NOMO-1 (cell line): ENCODE measurements around the gene ODAPH.
A peak's percentile ranks its signal among the peaks of the same experiment; 100 is the strongest.
"Not testable (repeated sequence)": the region's sequence is repeated elsewhere in the genome, so short reads cannot be mapped to it uniquely, and the experiment has no call there.

ENCODE experiments used
- DNase-seq, 2 experiments: peaks; one replicate each; lab custom pipeline; 2025; ENCODE audit not compliant: unreplicated experiment in 2 of 2; lab: John Stamatoyannopoulos, UW

The ODAPH gene

DNA sequence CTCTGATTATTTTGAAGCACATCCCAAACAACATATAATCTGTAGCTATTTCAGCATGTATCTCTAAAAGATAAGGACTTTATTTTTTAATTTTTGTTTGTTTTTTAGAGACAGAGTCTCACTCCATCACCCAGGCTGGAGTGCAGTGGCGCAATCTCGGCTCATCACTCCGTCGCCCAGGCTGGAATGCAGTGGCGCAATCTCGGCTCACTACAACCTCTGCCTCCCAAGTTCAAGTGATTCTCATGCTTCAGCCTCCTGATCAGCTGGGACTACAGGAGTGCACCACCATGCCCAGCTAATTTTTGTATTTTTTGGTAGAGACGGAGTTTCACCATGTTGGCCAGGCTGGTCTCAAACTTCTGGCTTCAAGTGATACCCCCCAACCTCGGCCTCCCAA lies 11.6 kb upstream of the ODAPH start:
- DNase-seq: not testable (repeated sequence)

DNA sequence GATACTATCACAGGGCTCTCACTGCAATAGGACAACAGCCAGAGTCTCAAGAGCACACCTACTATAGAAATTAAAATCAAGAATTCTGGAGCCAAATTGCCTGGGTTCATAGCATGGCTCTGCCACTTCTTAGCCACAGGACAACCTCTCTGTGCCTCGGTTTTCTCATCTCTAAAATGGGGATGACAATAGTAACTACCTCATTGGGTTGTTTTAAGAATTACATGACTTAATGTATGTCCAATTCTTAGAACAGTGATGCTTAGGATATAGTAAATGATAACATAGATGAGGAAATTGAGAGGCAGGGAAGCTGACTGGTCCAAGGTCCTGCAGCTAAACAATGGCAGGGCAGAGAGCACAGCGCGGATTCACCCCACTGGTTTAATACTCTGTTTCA lies 11.0 kb upstream of the ODAPH start:
- DNase-seq: no peak

DNA sequence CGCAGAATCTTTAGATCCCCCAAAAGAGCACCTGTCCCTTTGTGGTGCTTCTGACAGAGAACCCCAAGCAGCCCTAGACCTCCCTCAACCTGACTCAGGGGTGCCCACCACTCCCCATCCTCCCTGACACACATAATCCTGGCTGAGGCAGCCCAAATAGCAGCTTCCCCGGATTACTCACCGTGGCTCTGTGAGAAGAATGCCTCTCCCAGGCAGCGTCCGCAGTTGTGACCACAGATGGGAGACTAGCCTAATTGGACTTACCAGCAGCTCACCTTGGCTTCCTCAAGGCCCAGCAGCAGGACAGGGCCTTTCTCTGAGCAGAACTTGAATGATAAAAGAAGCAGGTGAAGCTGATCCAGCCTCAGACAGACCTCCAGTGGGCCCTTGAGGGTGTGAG lies 10.3 kb upstream of the ODAPH start:
- no peak for DNase-seq

DNA sequence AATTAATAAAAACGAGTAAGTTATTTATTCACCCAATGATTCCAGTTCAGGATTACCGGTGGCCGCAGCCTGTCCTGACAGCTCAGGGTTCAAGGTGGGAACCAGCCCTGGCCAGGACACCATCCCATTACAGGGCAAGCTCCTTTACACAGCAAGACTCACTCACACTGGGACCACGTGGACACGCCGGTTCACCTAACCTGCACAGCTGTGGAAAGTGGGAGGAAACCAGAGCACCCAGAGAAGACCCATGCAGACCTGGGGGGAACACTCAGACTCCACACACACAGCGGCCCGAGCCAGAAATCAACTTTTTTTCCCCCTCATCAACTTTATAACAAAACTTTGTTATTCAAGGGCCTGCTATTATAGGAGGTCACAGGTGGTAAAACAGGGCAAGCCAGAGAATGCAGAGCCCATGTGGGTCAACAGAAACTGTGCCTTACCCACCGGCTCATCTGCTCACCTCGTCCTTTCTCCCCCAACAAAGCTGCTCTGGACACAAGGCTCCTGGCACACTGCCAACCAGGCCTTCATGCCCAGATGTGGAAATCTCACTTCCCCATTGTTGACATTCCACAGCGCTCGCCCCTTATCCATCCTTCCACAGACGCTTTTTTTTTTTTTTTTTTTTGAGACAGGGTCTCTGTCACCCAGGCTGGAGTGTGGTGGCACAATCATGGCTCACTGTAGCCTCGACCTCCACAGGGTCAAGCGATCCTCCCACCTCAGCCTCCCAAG lies 8.0 kb upstream of the ODAPH start:
- DNase-seq: peak in 1 of 2 experiments; percentile 13

DNA sequence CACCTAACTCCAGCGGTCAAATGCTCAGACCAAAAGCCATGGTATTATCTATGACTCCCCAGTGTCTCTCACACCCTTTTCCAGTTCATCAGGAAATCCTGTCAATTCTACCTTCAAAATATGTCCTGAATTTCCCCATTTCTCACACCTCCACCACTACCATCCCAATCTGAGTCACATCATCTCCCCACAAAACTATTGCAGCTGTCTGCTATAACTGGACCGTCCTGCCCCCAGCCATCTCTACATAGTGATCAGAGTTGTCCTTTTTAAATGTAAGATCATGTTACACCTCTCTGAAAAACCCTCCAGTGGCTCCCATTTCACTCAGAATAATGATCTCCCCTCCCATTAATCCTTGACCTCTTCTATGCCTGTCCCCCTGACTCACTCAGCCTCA lies 6.8 kb upstream of the ODAPH start:
- DNase-seq: no peak

DNA sequence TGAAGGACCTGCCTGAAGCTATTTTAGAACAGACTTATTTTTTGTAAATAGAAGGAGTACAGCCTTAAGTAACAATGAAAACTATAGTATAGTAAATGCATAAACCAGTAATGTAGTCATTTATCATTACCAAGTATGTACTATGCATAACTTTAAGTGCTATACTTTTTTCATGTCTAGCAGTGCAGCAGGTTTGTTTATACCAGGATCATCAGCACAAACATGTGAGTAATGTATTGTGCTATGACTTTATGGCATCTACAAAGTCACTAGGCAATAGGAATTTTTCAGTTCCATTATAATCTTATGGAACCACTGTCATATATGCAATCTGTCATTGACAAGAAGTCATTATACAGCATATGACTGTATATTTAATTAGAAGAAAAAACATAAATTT lies 3.4 kb upstream of the ODAPH start:
- no peak for DNase-seq

DNA sequence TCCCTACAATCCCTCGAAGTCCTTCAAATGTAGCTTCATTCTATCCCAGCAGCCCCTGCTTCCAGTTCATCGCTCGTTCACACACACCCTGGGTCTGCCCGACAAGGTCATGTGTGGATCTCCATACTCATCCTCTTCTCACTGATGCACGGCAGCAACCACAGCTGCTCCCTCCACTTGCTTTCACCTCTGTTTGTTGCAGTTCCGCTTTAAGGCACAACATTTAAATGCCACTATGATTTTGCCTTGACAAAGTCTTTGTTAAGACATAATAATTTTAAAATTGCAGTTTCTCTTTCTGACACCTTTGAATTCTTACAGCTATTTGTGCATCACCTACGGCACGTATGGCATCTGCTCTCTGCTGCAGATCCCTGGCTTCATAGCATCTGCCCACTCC lies 1.8 kb downstream of the ODAPH start:
- no peak for DNase-seq

DNA sequence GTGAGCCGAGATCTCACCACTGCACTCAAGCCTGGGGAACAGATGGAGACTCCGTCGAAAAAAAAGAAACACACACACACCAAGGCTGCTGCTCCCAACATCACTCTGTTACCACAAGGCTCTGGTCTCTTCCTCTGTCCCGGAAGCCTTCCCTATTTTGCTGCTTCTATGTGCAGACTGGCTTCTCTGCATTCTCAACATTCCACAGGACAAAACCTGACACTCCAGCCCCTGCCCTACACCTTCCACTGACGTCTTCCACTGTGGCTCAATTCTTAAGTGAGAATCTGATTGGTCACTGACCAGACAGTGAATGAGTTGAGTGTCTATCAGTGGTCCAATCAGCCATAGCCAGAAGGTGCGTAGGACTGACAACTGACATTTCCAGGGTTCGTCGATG lies 5.9 kb downstream of the ODAPH start:
- no peak for DNase-seq

DNA sequence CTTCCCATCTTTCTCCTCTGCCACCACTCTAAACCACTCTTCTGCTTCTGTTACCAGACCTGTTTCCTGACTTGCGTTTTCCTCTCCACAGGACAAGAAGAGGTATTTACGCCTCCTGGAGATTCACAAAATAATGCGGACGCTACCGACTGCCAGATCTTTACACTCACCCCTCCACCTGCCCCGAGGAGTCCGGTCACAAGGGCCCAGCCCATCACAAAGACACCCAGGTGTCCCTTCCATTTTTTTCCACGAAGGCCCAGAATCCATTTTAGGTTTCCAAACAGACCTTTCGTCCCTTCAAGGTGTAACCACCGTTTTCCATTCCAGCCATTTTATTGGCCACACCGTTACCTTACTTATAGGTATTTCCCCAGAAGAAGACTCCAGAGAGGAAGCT lies 8.2 kb downstream of the ODAPH start:
- no peak for DNase-seq

DNA sequence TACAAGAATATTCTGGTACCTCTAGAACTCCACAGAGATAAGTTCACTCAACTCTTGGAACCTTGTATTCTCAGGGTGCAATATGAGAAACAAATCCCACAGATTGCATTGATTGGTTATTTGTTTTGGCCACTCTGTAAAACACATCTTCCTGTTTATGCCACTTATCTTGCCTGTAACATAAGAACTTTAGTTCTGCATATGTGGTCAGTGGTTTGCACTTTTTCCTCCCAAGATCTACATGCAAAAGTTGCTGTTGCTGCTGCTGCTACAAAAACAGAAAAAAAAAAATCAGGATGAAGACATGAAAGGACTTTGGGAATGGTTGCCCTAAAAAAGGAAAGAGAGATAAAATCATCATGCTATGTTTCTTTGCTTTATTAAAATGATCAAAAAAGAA lies 9.6 kb downstream of the ODAPH start:
- DNase-seq: peak in 1 of 2 experiments; percentile 44

DNA sequence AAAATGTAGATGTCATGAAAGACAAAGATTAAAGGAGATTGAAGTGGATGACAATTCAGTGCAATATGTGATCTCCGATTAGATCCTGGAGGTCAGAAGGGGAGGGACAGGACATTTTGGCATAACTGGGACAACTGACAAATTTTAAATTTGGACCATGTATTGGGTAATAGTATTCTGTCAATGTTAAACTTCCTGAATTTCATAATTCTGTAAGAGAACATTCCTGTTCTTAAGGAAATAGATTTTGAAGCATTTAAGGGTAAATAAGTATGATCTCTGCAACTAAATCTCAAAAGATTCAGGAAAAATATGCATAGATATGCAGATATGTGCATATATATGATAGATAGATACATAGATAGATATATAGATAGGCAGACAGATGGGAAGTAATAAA lies 11.0 kb downstream of the ODAPH start:
- no peak for DNase-seq

DNA sequence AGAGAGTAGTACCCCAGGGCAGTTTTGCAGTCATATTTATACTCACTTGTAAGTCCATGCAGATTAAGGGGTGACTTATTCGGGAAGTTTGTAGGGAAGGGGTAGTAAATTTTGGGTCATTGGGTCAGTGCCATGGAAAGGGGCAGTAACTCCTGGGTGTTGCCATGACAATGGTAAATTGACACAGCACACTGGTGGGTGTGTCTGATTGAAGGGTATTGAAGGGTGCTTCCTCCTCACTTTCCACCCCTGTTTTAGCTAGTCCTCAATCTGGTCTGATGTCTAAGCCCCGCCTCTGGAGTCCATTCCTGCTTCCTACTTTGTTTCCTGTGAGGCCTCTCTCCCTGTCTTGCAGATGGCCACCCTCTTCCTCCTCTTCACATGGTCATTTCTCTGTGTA lies 11.9 kb downstream of the ODAPH start:
- no peak for DNase-seq

DNA sequence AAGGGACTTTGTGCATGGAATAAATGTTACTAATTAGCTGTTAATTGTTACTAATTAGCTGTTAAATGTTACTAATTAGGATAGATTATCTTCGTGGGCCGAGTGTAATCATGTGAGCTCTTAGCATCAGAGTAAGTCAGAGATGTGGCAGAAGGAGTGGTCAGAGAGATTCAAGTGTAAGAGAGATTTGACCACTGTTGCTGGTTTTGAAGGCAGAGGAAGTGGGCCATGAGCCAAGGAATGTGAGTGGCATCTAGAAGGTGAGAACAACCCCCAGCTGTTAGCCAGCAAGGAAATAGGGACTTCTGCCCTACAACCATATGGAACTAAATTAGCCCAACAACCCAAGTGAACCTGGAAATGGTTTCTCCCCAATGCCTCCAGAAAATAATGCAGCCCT lies 28.2 kb downstream of the ODAPH start:
- no peak for DNase-seq

DNA sequence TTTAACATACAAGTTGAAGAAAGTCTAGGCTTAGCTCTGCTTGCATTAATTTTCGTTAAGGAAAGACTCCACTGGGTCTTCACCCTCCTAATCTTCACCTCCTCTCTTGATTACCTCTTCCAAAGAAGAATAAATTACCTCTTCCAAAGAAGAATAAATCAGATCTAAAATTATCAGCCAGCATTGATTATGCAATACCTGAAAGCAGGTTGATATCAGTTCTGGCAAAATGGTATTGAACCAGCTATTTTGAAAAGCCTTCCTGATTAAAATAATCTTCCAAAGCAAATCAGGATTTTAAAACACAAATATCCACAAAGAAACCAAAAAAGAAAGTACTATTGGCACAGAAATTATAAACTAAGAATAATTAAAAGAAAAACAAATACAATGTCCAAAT lies 37.5 kb downstream of the ODAPH start:
- no peak for DNase-seq

DNA sequence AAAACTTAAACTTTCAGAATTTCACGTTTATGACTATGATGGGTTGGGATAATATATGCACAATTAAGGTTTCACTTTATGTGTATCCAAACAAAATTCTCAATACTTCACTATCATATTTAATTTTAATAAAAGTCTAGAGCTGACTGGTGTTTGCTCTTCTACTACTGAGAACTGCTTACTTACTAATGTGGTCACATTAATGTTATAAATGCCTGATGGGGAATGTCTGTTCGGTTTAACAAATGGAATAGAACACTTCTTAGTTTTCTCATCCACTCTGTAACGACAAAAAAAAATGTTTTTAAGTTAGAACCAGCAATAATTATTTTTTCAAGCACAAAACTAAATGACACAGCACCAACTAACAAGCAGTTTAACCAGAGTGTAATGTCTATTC lies 40.2 kb downstream of the ODAPH start:
- no peak for DNase-seq

DNA sequence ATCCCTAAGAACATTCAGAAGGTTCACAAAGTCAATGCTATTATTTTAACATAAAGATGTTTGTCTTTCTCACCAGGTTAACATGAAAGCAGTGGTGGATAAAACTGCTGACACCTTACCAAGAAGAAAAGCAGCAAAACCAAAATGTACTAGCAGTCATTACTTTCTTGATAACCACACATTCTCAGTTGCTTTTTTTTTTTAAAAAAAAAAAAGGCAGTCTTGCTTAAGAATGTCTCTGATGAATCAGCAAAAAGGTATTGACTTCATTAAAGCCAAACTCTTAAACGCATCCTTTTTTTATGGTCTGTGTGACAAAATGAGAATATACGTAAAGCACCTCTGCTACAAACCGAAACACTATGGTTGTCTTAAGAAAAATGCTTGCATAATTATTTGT lies 42.5 kb downstream of the ODAPH start:
- DNase-seq: peak; percentile 34 to 71

DNA sequence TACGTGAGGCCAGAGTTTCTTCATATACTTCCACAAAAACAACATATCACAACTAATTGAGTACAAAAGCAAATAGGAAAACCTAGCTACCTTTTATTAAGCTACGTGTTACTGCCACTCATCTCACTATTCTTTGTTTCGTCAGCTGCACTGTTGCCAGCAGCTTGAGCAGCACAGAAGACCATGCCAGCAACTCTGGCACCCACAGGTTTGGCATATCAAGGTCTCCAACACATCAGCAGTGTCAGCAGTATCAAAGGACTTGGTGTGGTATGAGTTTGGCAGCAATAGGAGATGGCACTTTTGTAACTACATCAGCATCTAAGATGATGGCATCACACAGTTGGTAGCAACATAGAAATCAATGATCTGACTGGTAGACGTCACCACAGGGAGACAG lies 43.8 kb downstream of the ODAPH start:
- DNase-seq: no peak

DNA sequence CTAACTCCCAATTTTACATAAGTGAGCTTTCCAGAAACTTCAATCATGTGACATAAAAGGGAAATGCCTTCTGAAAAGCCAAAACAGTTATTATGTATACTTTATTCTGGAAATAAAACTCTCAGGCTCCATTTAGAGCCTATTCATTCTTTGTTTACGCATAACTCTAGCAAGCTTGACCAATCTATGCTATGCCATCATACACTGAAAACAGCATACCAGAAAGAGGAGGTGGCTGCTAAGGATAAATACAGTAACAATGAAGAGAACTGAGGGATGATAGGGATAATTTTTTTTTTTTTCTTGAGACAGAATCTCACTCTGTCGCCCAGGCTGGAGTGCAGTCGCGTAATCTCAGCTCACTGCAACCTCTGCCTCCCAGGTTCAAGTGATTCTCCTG lies 50.1 kb downstream of the ODAPH start:
- no peak for DNase-seq

DNA sequence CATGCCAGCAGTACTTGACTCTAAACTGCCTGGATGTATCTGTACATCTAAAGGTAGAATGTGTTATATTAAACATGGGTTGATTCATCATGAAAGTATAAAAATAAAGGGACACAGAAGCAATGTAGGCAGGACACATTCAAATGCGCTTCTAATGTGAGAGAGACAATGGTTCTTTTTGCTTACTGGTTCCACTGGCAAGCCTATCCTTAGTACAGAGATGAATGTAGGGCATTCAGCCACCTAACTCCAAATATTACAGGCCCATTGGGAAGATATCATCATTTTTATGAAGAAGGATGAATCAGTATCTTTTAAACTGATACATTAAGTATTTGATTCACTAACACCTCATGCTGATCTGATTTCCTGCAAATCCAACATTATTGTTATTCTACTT lies 56.4 kb downstream of the ODAPH start:
- no peak for DNase-seq
